ENCODE data around the gene ZFY. TPM values are rescaled to one million over a fixed set of nuclear protein-coding genes. Genes with fewer than 3 reads are reported as not detected.
A peak's percentile ranks its signal among the peaks of the same experiment; 100 is the strongest.
"Not testable (repeated sequence)": the region's sequence is repeated elsewhere in the genome, so short reads cannot be mapped to it uniquely, and the experiment has no call there.

The ZFY gene
- total and polyA plus RNA-seq, 2 donors (not counting 1 experiment from before 2014, with no cell fraction given): 30.2 TPM; not detected in 1

DNA sequence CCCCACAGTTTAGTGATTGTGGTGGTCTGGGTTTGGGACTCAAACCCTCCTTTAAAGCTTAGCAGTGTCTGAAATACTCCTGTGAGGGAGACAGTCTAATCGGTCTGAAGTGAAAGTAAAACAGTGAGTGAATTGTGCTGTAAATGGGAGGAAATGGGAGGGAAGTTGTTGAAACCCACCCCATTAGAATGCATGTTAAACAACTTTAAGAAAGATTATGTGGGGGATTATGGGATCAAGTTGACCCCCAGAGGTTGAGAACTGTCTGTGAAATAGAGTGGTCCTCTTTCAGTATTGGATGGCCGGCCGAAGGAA is 68.3 kb downstream of the ZFY start:
- WGBS (ENCODE audit: insufficient coverage): no CpG with 5 or more reads among the region's 3 CpGs
- no peak overlapping the region for H3K9ac ChIP-seq (ENCODE audit: low read length)
- peak overlapping the region; percentile 93 for H3K4me3 Mint-ChIP-seq

DNA sequence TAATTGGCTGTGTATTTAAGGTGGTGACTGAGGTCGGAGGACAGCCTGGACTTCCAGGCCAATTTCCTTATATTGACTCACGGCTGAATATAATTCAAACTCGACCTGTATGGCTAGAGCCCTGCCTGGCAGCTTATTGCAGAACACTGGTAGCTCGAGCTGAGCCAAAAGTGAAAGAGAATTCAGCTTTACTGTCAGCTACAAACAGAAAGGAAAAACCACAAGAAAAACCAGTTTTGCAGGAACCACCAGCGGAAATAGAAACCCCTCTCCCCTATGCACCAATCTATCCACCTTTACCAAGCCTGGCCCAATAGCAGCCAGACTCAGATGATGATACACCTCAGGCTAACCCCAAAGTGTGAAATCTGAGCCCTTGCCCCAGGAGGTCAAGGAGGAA is 68.7 kb downstream of the ZFY start:
- ChIA-PET CTCF (no interaction called here), POLR2A (no interaction called here)
- H4K20me1 ChIP-seq (ENCODE audit: control insufficient read depth, insufficient read depth, low read length, poor library complexity, severe bottlenecking): no peaks in the 10 kb centered on the region
- H3K4me1 Mint-ChIP-seq: peaks cover 60% of the 10 kb centered on the region
- peak overlapping the region in 2 of 5 experiments; percentile 67 to 83 for H3K4me3 ChIP-seq (ENCODE audit: control extremely low read depth in 1 of 5, extremely low read depth in 1 of 5, insufficient read depth in 1 of 5, low read depth in 2 of 5, low read length in 4 of 5)
- peak; percentile 30 for DNase-seq
- peak overlapping the region in 1 of 2 donors; percentile 94 for H3K27ac ChIP-seq (ENCODE audit: low read length in 2 of 2)
- peak overlapping the region; percentile 96 for H3K27ac Mint-ChIP-seq
- TF ChIP-seq, protein P1, sequence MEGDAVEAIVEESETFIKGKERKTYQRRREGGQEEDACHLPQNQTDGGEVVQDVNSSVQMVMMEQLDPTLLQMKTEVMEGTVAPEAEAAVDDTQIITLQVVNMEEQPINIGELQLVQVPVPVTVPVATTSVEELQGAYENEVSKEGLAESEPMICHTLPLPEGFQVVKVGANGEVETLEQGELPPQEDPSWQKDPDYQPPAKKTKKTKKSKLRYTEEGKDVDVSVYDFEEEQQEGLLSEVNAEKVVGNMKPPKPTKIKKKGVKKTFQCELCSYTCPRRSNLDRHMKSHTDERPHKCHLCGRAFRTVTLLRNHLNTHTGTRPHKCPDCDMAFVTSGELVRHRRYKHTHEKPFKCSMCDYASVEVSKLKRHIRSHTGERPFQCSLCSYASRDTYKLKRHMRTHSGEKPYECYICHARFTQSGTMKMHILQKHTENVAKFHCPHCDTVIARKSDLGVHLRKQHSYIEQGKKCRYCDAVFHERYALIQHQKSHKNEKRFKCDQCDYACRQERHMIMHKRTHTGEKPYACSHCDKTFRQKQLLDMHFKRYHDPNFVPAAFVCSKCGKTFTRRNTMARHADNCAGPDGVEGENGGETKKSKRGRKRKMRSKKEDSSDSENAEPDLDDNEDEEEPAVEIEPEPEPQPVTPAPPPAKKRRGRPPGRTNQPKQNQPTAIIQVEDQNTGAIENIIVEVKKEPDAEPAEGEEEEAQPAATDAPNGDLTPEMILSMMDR (IDR thresholded peaks at IDR 0.05): no peak
- no peak for TF ChIP-seq EZH2 (IDR thresholded peaks at IDR 0.05; ENCODE audit: borderline replicate concordance, insufficient read depth, low read depth, low read length, poor library complexity, severe bottlenecking)
- no peaks in the 10 kb centered on the region for H3K9me3 Mint-ChIP-seq (ENCODE audit: insufficient read depth)
- H3K4me2 ChIP-seq (replicated peaks; ENCODE audit: low read depth, low read length, poor library complexity, severe bottlenecking): no peak overlapping the region
- H3K9ac ChIP-seq (ENCODE audit: low read length): no peak overlapping the region
- peak; percentile 29 for ATAC-seq (ENCODE audit: low read depth)
- H3K36me3 ChIP-seq (replicated peaks in 1 of 2; ENCODE audit: control extremely low read depth in 1 of 2, control insufficient read depth in 1 of 2, extremely low read depth in 1 of 2, insufficient read depth in 2 of 2, low read length in 1 of 2): peaks cover 0 to 9% of the 10 kb centered on the region in 2 experiments
- H2AFZ ChIP-seq (ENCODE audit: insufficient read depth, low read depth, low read length, poor library complexity, severe bottlenecking): no peak overlapping the region
- H3K4me3 Mint-ChIP-seq: peak overlapping the region; percentile 93
- H3K27me3 ChIP-seq (replicated peaks in 1 of 4; ENCODE audit: control extremely low read depth in 1 of 4, control insufficient read depth in 3 of 4, insufficient read depth in 4 of 4, low read length in 3 of 4): no peaks in the 10 kb centered on the region
- no peaks in the 10 kb centered on the region for H3K9me3 ChIP-seq (ENCODE audit: control extremely low read depth in 1 of 3, control insufficient read depth in 2 of 3, insufficient read depth in 1 of 3, low read length in 2 of 3)
- H3K27me3 Mint-ChIP-seq: no peaks in the 10 kb centered on the region
- no peaks in the 10 kb centered on the region for H3K79me2 ChIP-seq (ENCODE audit: control insufficient read depth, insufficient read depth, low read length)
- intact Hi-C loops (cut with micrococcal nuclease): loop anchor here (2.0 to 5.0 kb wide), 2 partner anchors 13 to 67 kb away; partner anchors contain the start of gene ZFY
- peaks cover 0 to 47% of the 10 kb centered on the region in 2 donors for H3K4me1 ChIP-seq (ENCODE audit: control insufficient read depth in 2 of 2, insufficient read depth in 2 of 2, low read length in 2 of 2)
- WGBS (ENCODE audit: insufficient coverage): 0% methylated on average over 1 of the region's 5 CpGs

More for the DNA sequence above, 68.3 kb downstream of the ZFY start:
- CTCF ChIA-PET: no interaction called here
- H3K27ac Mint-ChIP-seq: peak overlapping the region; percentile 96
- H3K9me3 Mint-ChIP-seq (ENCODE audit: insufficient read depth): no peaks in the 10 kb centered on the region
- H3K27me3 Mint-ChIP-seq: no peaks in the 10 kb centered on the region
- intact Hi-C loops (cut with micrococcal nuclease): loop anchor here (2.0 to 5.0 kb wide), 2 partner anchors 13 to 66 kb away; partner anchors contain the start of gene ZFY
- H3K4me1 ChIP-seq (ENCODE audit: control insufficient read depth in 2 of 2, insufficient read depth in 2 of 2, low read length in 2 of 2): peaks cover 0 to 47% of the 10 kb centered on the region in 2 donors
- H3K4me1 Mint-ChIP-seq: peaks cover 60% of the 10 kb centered on the region
- no peak for DNase-seq
- TF ChIP-seq EZH2 (IDR thresholded peaks at IDR 0.05; ENCODE audit: borderline replicate concordance, insufficient read depth, low read depth, low read length, poor library complexity, severe bottlenecking): no peak
- TF ChIP-seq, protein P1 (IDR thresholded peaks at IDR 0.05): no peak
- H3K9me3 ChIP-seq (ENCODE audit: control extremely low read depth in 1 of 3, control insufficient read depth in 2 of 3, insufficient read depth in 1 of 3, low read length in 2 of 3): no peaks in the 10 kb centered on the region
- peak; percentile 34 for ATAC-seq (ENCODE audit: low read depth)
- H3K36me3 ChIP-seq (replicated peaks in 1 of 2; ENCODE audit: control extremely low read depth in 1 of 2, control insufficient read depth in 1 of 2, extremely low read depth in 1 of 2, insufficient read depth in 2 of 2, low read length in 1 of 2): peaks cover 0 to 5% of the 10 kb centered on the region in 2 experiments
- no peaks in the 10 kb centered on the region for H3K27me3 ChIP-seq (replicated peaks in 1 of 4; ENCODE audit: control extremely low read depth in 1 of 4, control insufficient read depth in 3 of 4, insufficient read depth in 4 of 4, low read length in 3 of 4)
- H3K4me2 ChIP-seq (replicated peaks; ENCODE audit: low read depth, low read length, poor library complexity, severe bottlenecking): no peak overlapping the region
- no peaks in the 10 kb centered on the region for H4K20me1 ChIP-seq (ENCODE audit: control insufficient read depth, insufficient read depth, low read length, poor library complexity, severe bottlenecking)
- peak overlapping the region in 1 of 2 donors; percentile 94 for H3K27ac ChIP-seq (ENCODE audit: low read length in 2 of 2)
- H3K79me2 ChIP-seq (ENCODE audit: control insufficient read depth, insufficient read depth, low read length): no peaks in the 10 kb centered on the region
- H2AFZ ChIP-seq (ENCODE audit: insufficient read depth, low read depth, low read length, poor library complexity, severe bottlenecking): no peak overlapping the region
- POLR2A ChIA-PET: no interaction called here
- peak overlapping the region in 2 of 5 experiments; percentile 67 to 83 for H3K4me3 ChIP-seq (ENCODE audit: control extremely low read depth in 1 of 5, extremely low read depth in 1 of 5, insufficient read depth in 1 of 5, low read depth in 2 of 5, low read length in 4 of 5)

DNA sequence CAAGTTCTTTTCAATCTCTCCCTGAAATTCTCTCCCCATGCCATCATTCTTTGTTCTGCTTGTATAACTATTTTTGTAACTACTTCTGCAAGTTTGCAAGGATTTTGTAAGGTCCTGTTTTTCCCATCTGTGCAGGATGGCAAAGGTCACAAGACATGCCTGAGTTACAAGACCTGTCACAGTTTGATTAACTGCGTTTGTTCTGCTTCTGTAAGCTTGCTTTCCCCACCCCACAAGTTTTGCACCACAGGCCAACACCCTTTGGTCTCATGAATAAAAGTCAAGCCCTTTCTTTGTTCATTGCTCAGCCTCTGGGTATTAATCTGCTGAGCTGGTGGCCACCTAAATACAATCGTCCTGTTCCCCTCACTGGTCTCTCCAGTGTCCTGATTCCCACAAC is 70.8 kb downstream of the ZFY start:
- Mint-ChIP-seq H3K4me3 (peak overlapping the region; percentile 93), H3K27ac (peak overlapping the region; percentile 88), H3K4me1 (peaks cover 63% of the 10 kb centered on the region)
- H3K79me2 ChIP-seq (ENCODE audit: control insufficient read depth, insufficient read depth, low read length); H3K4me2 ChIP-seq (replicated peaks; ENCODE audit: low read depth, low read length, poor library complexity, severe bottlenecking); H3K9ac ChIP-seq (ENCODE audit: low read length); H4K20me1 ChIP-seq (ENCODE audit: control insufficient read depth, insufficient read depth, low read length, poor library complexity, severe bottlenecking); H3K9me3 Mint-ChIP-seq (ENCODE audit: insufficient read depth); H3K9me3 ChIP-seq (ENCODE audit: control extremely low read depth in 1 of 3, control insufficient read depth in 2 of 3, insufficient read depth in 1 of 3, low read length in 2 of 3); CTCF ChIA-PET; H2AFZ ChIP-seq (ENCODE audit: insufficient read depth, low read depth, low read length, poor library complexity, severe bottlenecking); H3K27me3 Mint-ChIP-seq; H3K4me3 ChIP-seq (ENCODE audit: control extremely low read depth in 1 of 5, extremely low read depth in 1 of 5, insufficient read depth in 1 of 5, low read depth in 2 of 5, low read length in 4 of 5); intact Hi-C loops (cut with micrococcal nuclease); POLR2A ChIA-PET; H3K27me3 ChIP-seq (replicated peaks in 1 of 4; ENCODE audit: control extremely low read depth in 1 of 4, control insufficient read depth in 3 of 4, insufficient read depth in 4 of 4, low read length in 3 of 4): not testable (repeated sequence)
- H3K27ac ChIP-seq (ENCODE audit: low read length in 2 of 2): peak overlapping the region in 1 of 2 donors; percentile 37
- DNase-seq (peak; percentile 10), ATAC-seq (ENCODE audit: low read depth) (peak; percentile 19)
- WGBS (ENCODE audit: insufficient coverage): 0% methylated on average over 2 of the region's 2 CpGs
- peaks cover 0 to 47% of the 10 kb centered on the region in 2 donors for H3K4me1 ChIP-seq (ENCODE audit: control insufficient read depth in 2 of 2, insufficient read depth in 2 of 2, low read length in 2 of 2)
- peaks cover 0 to 16% of the 10 kb centered on the region in 2 experiments for H3K36me3 ChIP-seq (replicated peaks in 1 of 2; ENCODE audit: control extremely low read depth in 1 of 2, control insufficient read depth in 1 of 2, extremely low read depth in 1 of 2, insufficient read depth in 2 of 2, low read length in 1 of 2)

All from B cell (primary cell).